HG03108 (cell line): ENCODE results near the gene BRPF1.
A peak's percentile ranks its signal among the peaks of the same experiment; 100 is the strongest.

Experiments
- ATAC-seq: cut with Tn5 transposase; IDR thresholded peaks from one replicate; pipeline ENCODE4 v1.9.1; 2021; ENCODE audit warnings: moderate library complexity; ENCODE audit not compliant: unreplicated experiment

BRPF1 gene

DNA sequence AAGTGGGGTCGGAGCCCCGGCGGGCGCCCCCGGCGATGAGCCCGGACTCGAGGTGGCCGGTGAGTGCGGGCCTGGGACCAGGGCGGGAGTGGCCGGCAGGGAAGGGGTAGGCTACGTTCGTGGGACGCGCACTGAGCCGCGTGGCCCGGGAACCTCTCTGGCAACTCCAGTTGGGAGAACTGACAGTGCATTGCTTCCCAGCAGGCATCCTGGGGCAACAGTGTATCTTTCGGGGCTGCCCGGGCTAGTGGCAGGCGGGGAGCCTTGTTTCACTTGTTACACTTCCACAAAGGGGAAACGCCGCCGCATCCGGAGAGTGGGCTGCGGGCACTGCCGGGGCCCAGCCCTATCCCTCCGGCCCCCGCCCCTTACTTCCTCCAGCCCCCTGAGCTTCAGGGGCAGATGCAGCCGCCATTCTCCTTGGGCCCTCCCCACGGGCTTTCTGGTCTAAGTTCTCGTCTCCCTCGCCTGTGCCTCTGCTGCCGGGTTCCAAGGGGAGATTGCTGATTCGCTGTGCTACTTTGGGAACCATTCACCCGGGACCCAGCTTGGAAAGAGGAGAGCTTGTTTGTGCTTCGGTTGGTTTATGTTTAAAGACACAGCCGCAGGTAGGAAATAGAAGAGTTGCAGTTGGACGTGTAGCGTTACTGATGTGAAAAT, 675 bp downstream of the BRPF1 start:
- no peak for ATAC-seq

DNA sequence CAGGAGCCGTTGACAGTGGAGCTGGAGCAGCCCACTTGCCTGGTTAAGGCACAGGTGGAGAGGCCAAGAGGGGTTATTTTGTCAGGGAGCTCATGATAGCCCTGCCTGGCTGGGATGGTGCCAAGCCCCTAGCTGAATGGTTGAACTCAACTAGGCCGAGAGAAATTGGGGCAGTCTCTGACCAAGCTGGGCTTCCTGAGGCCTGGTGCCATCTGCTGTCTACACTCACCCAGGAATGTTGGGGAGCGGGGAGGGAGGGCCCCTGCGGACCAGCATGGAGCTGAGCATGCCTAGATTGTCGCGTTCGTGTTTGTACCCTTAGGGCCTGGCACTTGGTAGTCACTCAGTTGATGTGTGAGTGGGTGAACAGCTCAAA, 1.2 kb downstream of the BRPF1 start:
- ATAC-seq: no peak

DNA sequence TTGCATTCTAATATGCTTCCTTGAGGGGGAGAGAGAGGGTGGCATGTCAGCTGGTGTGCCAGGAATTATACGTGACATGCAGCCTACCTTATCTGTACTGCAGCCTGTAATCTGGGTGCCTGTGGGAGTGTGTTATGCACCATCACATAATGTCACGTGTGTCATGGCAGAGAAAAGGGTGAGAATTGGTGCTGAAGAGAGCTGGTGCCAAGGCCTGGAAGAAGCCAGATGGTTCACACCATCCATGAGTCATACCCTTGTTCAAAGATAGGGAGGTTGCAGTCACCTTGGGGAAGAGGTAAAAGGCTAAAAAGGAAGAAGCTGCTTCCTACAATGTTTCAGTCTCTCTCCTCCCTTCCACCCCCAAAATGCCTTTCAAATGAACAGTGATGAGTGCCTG, 5.3 kb downstream of the BRPF1 start:
- no peak for ATAC-seq

DNA sequence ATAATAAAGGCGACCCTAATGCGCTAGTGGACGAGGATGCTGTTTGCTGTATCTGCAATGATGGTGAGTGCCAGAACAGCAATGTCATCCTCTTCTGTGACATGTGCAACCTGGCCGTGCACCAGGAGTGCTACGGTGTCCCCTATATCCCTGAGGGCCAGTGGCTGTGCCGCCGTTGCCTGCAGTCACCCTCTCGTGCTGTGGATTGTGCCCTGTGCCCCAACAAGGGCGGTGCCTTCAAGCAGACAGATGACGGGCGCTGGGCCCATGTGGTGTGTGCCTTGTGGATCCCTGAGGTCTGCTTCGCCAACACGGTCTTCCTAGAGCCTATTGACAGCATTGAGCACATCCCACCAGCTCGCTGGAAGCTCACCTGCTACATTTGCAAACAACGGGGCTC, 7.6 kb downstream of the BRPF1 start:
- no peak for ATAC-seq

DNA sequence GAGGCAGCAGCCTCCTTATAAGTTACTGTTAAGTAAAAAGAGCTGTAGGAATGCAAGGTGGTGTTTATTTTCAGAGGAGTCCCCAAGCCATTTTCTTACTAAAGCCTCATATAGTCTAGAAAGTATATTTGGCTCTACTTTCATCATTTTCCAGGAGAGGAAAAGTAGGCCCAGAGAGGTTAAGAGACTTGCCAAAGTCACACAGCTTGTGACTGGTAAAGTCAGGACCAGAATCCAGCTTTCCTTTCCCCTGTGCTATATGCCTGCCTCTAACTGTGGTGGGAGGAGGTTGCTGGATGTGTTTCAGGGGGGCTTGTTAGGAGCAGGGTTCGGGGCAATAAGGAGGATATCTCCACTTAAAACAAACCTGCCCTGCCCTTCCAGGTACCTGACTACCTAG, 11.0 kb downstream of the BRPF1 start:
- no peak for ATAC-seq

DNA sequence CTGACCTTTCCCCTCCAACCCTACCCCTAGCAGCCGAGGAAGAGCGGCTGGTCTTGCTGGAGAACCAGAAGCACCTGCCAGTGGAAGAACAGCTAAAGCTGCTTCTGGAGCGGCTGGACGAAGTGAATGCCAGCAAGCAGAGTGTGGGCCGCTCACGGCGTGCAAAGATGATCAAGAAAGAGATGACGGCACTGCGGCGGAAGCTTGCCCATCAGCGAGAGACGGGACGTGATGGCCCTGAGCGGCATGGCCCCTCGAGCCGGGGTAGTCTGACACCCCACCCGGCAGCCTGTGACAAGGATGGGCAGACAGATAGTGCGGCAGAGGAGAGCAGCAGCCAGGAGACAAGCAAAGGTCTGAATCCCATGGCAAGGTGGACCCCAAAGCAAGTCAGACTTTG, 12.0 kb downstream of the BRPF1 start:
- ATAC-seq: no peak

DNA sequence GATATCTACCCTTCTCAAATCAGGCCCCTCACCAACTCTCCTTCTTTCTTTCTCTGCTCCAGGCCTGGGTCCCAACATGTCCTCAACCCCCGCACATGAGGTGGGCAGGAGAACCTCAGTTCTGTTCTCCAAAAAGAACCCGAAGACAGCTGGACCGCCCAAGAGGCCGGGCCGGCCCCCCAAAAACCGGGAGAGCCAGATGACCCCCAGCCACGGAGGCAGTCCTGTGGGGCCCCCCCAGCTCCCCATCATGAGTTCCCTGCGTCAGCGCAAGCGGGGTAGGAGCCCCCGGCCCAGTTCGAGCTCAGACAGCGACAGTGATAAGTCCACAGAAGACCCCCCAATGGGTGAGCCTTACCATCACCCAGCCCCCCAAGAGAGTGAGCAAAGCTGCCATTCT, 12.6 kb downstream of the BRPF1 start:
- no peak for ATAC-seq

DNA sequence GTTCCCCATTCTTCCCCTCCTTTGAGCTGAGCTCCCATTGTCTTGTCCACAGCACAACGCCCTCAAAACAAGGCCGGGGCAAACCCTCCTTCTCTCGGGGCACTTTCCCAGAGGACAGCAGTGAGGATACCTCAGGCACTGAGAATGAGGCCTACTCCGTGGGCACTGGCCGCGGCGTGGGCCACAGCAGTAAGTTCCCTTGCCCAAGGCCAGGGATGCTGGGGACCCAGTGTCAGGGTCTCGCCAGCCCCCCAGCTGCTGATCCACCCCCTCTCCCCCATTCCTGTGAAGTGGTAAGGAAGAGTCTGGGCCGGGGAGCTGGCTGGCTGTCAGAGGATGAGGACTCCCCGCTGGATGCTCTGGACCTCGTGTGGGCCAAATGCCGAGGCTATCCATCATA, 14.0 kb downstream of the BRPF1 start:
- no peak for ATAC-seq

DNA sequence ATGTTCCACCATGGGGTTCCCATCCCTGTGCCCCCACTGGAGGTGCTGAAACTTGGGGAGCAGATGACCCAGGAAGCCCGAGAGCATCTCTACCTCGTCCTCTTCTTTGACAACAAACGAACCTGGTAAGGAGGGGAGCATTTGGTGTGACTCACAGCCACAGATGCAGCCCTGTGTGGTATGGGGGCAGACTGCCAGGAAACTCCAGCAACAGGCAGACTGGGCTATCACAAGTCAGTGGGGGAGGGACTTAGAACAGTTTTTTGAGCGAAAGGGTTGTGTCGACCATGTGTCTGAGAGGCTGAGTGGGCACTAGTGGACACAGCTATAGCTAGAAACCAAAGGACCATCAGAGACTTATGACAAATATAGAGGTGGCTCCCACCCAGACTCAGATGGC, 14.8 kb downstream of the BRPF1 start:
- ATAC-seq: no peak

DNA sequence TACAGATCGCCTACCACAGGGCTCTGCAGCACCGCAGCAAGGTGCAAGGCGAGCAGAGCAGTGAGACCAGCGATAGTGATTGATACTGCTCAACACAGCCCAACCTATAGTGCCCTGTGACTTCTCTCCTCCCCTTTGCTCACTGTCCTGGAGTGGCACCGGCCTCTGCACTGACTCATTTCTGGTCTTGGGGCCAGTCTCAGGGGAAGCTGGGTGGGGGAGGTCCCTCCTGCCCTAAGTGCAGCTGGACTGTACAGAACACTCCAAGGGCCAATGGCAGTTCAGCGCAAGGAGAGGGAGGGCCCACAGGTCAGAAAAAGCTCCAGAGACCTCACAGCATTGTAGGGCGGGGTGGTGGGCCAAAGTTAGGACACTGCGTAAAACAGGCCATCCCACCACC, 15.7 kb downstream of the BRPF1 start:
- peak; percentile 21 for ATAC-seq

DNA sequence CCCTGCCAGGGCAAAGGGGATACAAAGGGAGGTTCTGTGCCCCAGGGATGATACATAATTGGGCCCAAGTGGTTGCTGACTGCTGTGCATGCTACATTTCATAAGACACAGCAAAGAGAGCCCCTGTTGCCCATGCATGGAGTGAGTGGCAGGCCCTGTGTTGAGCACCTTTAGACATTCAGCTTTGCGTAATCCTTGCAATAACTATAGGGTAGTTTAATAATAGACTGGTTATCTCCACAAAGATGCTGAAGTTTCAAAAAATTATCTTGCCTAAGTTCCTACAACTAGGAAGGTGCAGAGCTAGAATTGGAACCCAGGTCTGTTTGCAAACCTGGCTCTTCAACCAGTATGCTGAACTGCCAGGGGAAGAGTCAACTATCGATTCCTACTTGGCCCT, 16.5 kb downstream of the BRPF1 start:
- no peak for ATAC-seq

DNA sequence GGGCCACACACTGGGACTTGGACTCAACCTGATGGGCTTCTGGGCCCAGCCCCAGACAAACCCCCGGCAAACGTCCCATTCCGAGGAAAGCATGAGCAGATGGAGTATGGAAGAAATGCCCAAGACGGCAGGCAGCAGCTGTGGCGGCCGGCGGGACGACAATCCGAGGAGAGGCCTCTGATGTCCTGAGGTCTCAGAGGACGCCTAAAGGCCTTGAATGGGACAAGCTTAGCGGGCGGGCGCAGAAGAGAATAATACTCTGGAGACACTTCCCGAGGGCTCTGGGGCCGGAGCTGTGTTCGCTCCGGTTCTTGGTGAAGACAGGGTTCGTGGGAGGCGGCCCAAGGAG, 17.7 kb downstream of the BRPF1 start:
- ATAC-seq: no peak

DNA sequence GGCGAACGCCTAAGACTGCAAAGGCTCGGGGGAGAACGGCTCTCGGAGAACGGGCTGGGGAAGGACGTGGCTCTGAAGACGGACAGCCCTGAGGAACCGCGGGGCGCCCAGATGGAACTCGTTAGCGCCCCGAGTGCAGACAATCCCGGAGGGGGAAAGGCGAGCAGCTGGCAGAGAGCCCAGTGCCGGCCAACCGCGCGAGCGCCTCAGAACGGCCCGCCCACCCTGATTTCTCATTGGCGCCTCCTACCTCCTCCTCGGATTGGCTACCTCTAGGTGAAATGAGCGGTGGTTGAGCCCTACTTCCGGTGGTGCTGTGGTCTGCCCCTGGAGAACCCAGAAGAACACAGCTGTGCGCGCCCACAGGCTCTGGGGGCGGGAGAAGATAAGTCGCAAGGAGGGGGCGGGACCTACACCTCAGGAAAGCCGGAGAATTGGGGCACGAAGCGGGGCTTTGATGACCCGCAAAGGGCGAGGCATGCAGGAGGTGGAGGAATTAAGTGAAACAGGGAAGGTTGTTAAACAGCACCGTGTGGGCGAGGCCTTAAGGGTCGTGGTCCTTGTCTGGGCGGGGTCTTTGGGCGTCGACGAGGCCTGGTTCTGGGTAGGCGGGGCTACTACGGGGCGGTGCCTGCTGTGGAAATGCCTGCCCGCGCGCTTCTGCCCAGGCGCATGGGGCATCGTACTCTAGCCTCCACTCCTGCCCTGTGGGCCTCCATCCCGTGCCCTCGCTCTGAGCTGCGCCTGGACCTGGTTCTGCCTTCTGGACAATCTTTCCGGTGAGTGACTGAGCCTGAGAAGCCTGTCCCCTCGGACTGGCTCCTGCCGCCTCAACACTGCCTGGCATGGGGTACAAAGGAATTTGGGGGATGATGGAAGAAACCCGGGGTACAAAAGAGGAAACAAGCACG, 18.4 kb downstream of the BRPF1 start, which contains the start of gene OGG1:
Gene OGG1 (plus strand): TSS at position 308 of the 911 bp plus-strand sequence. CDS start 335 bp downstream, at position 643.
- ATAC-seq: peak; percentile 82

DNA sequence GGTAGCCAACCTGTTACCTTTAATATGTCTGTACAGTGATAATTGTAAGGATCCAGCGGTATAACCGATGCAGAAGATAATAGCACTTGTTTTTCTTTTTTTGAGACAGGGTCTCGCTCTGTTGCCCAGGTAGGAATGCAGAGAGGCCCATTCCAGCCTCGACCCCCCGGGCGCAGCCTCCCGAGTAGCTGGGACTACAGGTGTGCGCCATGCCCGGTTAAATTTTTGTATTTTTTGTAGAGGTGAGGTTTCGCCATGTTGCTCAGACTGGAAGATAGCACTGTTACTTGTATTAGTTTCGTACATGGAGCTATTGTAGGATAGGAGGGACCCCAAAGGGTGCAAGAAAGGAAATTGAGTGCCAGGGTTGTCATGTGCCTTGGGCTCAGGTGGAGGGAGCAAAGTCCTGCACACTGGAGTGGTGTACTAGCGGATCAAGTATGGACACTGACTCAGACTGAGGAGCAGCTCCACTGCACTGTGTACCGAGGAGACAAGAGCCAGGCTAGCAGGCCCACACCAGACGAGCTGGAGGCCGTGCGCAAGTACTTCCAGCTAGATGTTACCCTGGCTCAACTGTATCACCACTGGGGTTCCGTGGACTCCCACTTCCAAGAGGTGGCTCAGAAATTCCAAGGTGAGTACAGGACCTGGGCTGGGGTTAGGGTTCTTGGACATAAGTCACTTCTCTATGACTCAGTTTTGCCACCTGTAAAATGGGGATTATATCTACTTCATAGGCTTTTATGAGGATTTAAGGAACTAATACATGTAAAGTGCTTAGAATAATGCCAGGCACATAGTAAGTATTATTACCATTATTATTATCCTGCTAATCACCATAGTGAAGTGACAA, 19.2 kb downstream of the BRPF1 start:
- ATAC-seq: no peak

DNA sequence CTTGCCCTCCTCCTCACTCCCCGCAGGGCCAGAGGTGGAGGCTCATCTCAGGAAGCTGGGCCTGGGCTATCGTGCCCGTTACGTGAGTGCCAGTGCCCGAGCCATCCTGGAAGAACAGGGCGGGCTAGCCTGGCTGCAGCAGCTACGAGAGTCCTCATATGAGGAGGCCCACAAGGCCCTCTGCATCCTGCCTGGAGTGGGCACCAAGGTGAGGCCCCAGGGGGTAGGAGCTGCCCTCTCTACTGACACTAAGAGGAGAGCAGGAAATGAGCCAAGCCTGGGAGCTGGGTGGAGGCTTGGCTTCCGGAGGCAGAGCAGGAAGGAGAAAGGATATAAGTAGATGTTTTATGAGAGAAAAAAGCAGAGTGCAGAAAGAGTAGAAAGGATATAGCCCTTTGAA, 23.1 kb downstream of the BRPF1 start:
- no peak for ATAC-seq

DNA sequence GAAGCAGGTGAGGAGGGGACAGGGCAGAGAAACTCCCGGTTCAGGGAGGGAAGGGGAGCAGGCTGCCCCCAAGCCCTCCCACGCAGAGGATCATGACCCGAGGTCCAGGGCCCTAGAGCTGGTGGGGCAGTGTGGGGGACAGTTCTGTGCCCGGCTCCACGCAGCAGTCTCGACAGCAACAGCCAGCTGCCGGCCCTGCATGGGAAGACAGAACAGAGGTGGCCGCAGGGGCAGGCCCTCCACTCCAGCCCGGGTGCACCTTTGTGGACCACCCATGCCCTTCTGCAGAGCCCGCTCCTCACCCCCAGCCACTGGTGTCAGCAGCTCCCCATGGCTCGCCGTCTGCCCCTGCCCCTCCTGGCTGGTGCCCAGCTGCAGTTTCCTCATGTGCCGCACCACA, 25.9 kb downstream of the BRPF1 start:
- ATAC-seq: no peak

DNA sequence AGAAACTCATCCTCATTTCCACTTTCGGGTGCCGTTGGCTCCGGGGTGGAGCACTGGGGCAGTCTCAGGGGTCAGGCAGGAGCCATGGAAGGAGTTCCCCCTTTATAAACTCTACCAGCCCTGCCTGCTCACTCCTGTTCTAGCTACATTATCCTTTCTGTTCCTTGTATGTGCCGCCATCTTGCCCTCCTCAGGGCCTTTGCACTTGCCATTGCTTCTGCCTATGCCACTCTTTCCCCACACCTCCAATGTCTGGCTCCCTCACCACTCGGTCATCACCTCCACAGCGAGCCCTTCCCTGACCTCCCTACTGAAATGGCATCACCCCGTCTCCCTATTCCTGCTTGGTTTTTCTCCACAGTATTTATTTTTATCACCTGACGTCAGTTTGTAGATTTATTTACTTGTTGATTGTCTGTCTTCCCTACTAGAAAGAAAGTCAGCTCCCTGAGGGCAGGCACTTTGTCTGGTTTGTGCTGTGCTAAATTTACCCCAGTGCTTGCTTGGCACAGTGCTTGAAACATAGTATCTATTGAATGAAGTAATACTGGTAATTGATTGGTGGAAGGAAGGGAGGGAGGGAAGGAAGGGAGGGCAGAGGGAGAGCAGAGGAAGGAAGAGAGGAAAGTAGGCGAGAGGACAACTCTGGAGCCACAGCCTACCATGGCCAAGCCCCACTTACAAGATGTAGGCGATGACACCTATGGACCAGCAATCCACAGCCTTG, 29.4 kb downstream of the BRPF1 start:
- ATAC-seq: no peak

DNA sequence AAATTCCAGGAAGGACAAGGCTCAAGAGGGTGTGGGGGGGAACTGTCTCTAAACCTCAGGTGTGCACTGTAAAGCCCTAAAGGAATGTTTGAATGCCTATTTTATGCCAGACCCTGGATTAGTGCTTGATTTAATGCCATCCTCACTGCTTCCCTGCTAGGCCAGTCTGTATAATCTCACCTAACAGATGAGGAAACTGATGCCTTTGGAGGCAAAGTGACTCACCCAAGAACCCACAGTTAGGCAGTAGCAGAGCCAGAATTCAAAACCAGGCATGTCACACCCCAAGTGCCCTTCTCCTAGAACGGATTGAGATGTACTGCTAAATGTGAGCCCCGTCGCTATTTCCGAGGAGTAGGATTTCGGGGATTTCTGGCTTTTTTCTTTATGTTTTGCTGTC, 30.4 kb downstream of the BRPF1 start:
- ATAC-seq: no peak

DNA sequence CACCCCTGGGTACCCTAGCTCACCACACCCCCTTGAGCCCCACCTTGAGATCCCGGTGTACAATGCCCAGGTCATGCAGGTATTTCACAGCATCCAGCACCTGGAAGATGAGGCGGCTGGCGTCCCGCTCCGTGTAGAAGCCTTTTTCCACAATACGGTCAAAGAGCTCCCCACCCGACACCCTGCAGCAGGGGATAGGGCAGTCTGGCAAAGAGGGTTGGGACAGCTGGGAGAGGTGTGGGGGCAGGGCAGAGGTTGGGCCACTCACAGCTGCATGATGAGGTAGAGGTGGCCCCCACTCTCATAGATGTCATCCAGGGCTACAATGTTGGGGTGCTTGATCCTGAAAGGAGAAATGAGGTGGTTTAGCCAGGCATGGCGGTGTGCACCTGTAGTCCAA, 31.3 kb downstream of the BRPF1 start:
- ATAC-seq: no peak

DNA sequence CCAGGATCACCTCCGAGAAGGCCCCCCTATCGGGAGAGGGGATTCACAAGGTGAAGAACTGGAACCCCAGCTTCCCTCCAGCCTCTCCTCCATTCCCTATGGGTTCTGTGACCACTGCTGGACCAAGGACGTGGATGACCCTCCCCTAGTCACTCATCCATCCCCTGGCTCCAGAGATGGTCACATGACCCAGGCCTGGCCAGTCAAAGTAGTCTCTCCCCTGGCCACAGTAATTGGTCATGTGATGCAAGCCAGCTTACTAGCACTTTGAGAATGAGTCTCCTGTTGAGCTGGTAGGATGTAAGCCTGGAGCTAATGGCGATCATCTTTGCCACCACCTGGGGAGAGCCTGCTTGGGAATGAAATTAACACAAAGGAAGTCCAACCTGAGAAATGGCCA, 34.3 kb downstream of the BRPF1 start:
- no peak for ATAC-seq

DNA sequence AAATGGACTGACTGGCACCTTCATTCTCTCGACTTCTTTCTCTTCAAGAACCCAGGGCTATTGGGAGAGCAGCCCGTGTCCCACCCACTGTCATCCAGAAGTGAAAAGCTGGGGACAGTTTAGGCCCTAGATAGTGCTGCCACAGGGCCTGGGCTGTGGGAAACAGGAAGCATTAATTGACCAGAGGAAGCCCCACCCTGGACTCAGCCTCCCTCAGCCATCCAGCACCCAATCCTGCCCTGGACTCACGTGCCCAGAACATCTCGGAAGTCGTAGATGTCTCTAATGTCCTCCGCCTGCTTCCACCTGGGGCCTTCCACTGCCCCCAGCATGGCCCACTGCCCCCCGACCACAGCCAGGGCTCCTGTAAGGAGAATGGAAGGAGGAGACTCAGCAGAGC, 35.9 kb downstream of the BRPF1 start:
- ATAC-seq: no peak
